SK-MEL-5 (cell line): Measurements from ENCODE around the gene DLGAP4. TPM values are rescaled to one million over a fixed set of nuclear protein-coding genes. Genes with fewer than 3 reads are reported as not detected.
A peak's percentile ranks its signal among the peaks of the same experiment; 100 is the strongest.

Experiments
- DNase-seq: peaks from one replicate; pipeline ENCODE4 v3.0.0-alpha.2; 2016; ENCODE audit warnings: low read depth, low spot score
- in situ Hi-C: cut with HindIII; loops from 2 replicates; pipeline ENCODE4 v1.10.0; 2016; ENCODE audit warnings: low sequenced_read_pairs, high pct_unique_total_duplicates, low pct_unique_long_range_greater_than_20kb
- total RNA-seq: library from RNA; depleted of rRNA; stranded (reverse); fragments of >200 nt; shearing (Covaris generic); gene quantifications from 2 replicates; pipeline ENCODE4 v1.2.3, GENCODE V29; 2014

The DLGAP4 gene
- total RNA-seq, 1 experiment from 2014 or later: 14.2 TPM

- in situ Hi-C loops: no loop called here
- no peak for DNase-seq
These were observed 101.1 kb downstream of the DLGAP4 start for GRCh38 chr20:36407199-36407733.

GRCh38 chr20:36408219-36408618 is 102.1 kb downstream of the DLGAP4 start:
- no peak for DNase-seq
- in situ Hi-C loops: no loop called here

- in situ Hi-C loops: no loop called here
These were observed 105.8 kb downstream of the DLGAP4 start for GRCh38 chr20:36411861-36412454.

GRCh38 chr20:36415475-36416002 is 109.4 kb downstream of the DLGAP4 start:
- no peak for DNase-seq
- in situ Hi-C loops: no loop called here

More at GRCh38 chr20:36411861-36412454, 105.8 kb downstream of the DLGAP4 start:
- DNase-seq: no peak

GRCh38 chr20:36418711-36419110 is 112.6 kb downstream of the DLGAP4 start:
- in situ Hi-C loops: no loop called here
- no peak for DNase-seq

GRCh38 chr20:36421641-36422040 is 115.5 kb downstream of the DLGAP4 start:
- DNase-seq: no peak
- in situ Hi-C loops: no loop called here

- DNase-seq: no peak
- in situ Hi-C loops: no loop called here
These were observed 118.2 kb downstream of the DLGAP4 start for GRCh38 chr20:36424314-36424713.

GRCh38 chr20:36425166-36425565 is 119.0 kb downstream of the DLGAP4 start:
- DNase-seq: no peak
- in situ Hi-C loops: no loop called here

GRCh38 chr20:36431604-36432003 is 125.5 kb downstream of the DLGAP4 start:
- in situ Hi-C loops: no loop called here
- no peak for DNase-seq

GRCh38 chr20:36432096-36432495 is 126.0 kb downstream of the DLGAP4 start:
- no peak for DNase-seq
- in situ Hi-C loops: no loop called here

- DNase-seq: no peak
- in situ Hi-C loops: no loop called here
These were observed 128.2 kb downstream of the DLGAP4 start for GRCh38 chr20:36434383-36434782.

GRCh38 chr20:36435124-36435523 is 129.0 kb downstream of the DLGAP4 start:
- DNase-seq: no peak
- in situ Hi-C loops: no loop called here

GRCh38 chr20:36435592-36436541 is 129.7 kb downstream of the DLGAP4 start:
- in situ Hi-C loops: no loop called here
- DNase-seq: peak; percentile 88

- DNase-seq: peak; percentile 78
- in situ Hi-C loops: no loop called here
These were observed 133.0 kb downstream of the DLGAP4 start for GRCh38 chr20:36439040-36439730.

- in situ Hi-C loops: no loop called here
- no peak for DNase-seq
These were observed 133.6 kb downstream of the DLGAP4 start for GRCh38 chr20:36439731-36440072.

GRCh38 chr20:36440370-36441026 is 134.4 kb downstream of the DLGAP4 start:
- no peak for DNase-seq
- in situ Hi-C loops: no loop called here

- in situ Hi-C loops: no loop called here
- no peak for DNase-seq
These were observed 134.9 kb downstream of the DLGAP4 start for GRCh38 chr20:36441027-36441414.
